Gastroesophageal sphincter (tissue), 4 donors: ENCODE results near the gene MVB12B. TPM values are rescaled to one million over a fixed set of nuclear protein-coding genes. Genes with fewer than 3 reads are reported as not detected.

Source experiments
- ATAC-seq: fragments of 150-250 bp; one replicate; pipeline ENCODE4 v1.9.1; 2016; ENCODE audit warnings: mild to moderate bottlenecking, moderate library complexity
- H3K27ac ChIP-seq, 4 donors: fragments of 200-600 bp; sonication (generic) in 3 of 4; 1 replicate in 3 of 4; 2 replicates in 1 of 4; pipeline ENCODE4 v1.5.1; 2016 to 2019
- H3K27me3 ChIP-seq: fragments of 200-600 bp; sonication (generic); one replicate; pipeline ENCODE4 v1.5.1; 2019
- H3K36me3 ChIP-seq, 2 donors: fragments of 200-600 bp; sonication (generic); one replicate each; pipeline ENCODE4 v1.5.1; 2019; ENCODE audit warnings: control low read depth in 1 of 2
- H3K4me1 ChIP-seq, 3 donors: fragments of 200-600 bp; sonication (generic); 1 replicate in 2 of 3; 2 replicates in 1 of 3; pipeline ENCODE4 v1.5.1; 2016 to 2019; ENCODE audit warnings: control low read depth in 2 of 3
- H3K4me3 ChIP-seq, 2 donors: fragments of 200-600 bp; sonication (generic); one replicate each; pipeline ENCODE4 v1.5.1; 2019; ENCODE audit warnings: mild to moderate bottlenecking in 1 of 2, moderate library complexity in 1 of 2
- H3K9me3 ChIP-seq, 3 donors: fragments of 200-600 bp; sonication (generic); one replicate each; pipeline ENCODE4 v1.5.1; 2017 to 2019; ENCODE audit warnings: control low read depth in 2 of 3
- CTCF ChIP-seq, 4 experiments: fragments of 200-600 bp in 2 of 4; fragments of 450-650 bp in 2 of 4; sonication (generic) in 1 of 4; IDR thresholded peaks; one replicate each; pipeline ENCODE4 v1.5.1; 2017 to 2019; ENCODE audit warnings: antibody characterized with exemption in 4 of 4, mild to moderate bottlenecking in 2 of 4, moderate library complexity in 2 of 4
- EP300 ChIP-seq: sonication (generic); formaldehyde crosslinking; IDR thresholded peaks from one replicate; pipeline ENCODE4 v1.6.1; 2017; ENCODE audit warnings: antibody characterized with exemption, mild to moderate bottlenecking
- POLR2A ChIP-seq, 2 donors: fragments of 450-650 bp; IDR thresholded peaks; one replicate each; pipeline ENCODE4 v1.6.1; 2017; ENCODE audit warnings: antibody characterized with exemption in 2 of 2, mild to moderate bottlenecking in 2 of 2, moderate library complexity in 1 of 2
- POLR2AphosphoS5 ChIP-seq: sonication (generic); formaldehyde crosslinking; IDR thresholded peaks from one replicate; pipeline ENCODE4 v1.6.1; 2017; ENCODE audit warnings: antibody characterized with exemption
- WGBS, 2 donors: methylation state at CpG; one replicate each; pipeline ENCODE4 v1.1.5; 2018; ENCODE audit warnings: low coverage in 1 of 2; 5-methylcytosine and 5-hydroxymethylcytosine counted together
- total RNA-seq, 4 donors: library from RNA; depleted of rRNA; stranded (reverse); fragments of >200 nt; gene quantifications; one replicate each; pipeline ENCODE4 v1.1.0, GENCODE V29; 2016

Gene MVB12B
- total RNA-seq, 4 donors from 2014 or later, result 12.0 to 25.2 (median 15.9) TPM

- ATAC-seq, result no peak
- no peak overlapping the region for H3K27ac ChIP-seq
Observed at GRCh38 chr9:126411225-126411947, 84.8 kb downstream of the MVB12B start.

GRCh38 chr9:126411948-126412284 is 85.3 kb downstream of the MVB12B start:
- H3K27ac ChIP-seq, result no peak overlapping the region
- TF ChIP-seq POLR2A (IDR thresholded peaks at IDR 0.05) (no peak), CTCF (IDR thresholded peaks at IDR 0.05) (no peak), EP300 (no peak), POLR2AphosphoS5 (no peak)
- no peak for ATAC-seq

More at GRCh38 chr9:126411225-126411947, 84.8 kb downstream of the MVB12B start:
- Histone ChIP-seq H3K27me3 (no peaks in the 10 kb centered on the region), H3K4me3 (no peak overlapping the region), H3K9me3 (no peaks in the 10 kb centered on the region), H3K4me1 (peaks cover 0 to 33% (median 0%) of the 10 kb centered on the region in 3 donors), H3K36me3 (peaks cover 0 to 39% of the 10 kb centered on the region in 2 donors)
- WGBS, 2 donors, result 83 to 90% methylated on average over 11 to 12 of the region's 12 CpGs
- TF ChIP-seq EP300, result no peak
- no peak for TF ChIP-seq POLR2A (IDR thresholded peaks at IDR 0.05)
- no peak for TF ChIP-seq POLR2AphosphoS5
- no peak for TF ChIP-seq CTCF (IDR thresholded peaks at IDR 0.05)

GRCh38 chr9:126412905-126413304 is 86.3 kb downstream of the MVB12B start:
- no peak for ATAC-seq
- no peak overlapping the region for H3K4me3 ChIP-seq
- no peak for TF ChIP-seq POLR2A (IDR thresholded peaks at IDR 0.05)
- TF ChIP-seq POLR2AphosphoS5, result no peak
- no peak for TF ChIP-seq EP300
- no peak for TF ChIP-seq CTCF (IDR thresholded peaks at IDR 0.05)
- H3K27me3 ChIP-seq, result no peaks in the 10 kb centered on the region
- H3K36me3 ChIP-seq, result peaks cover 0 to 45% of the 10 kb centered on the region in 2 donors
- H3K27ac ChIP-seq, result no peak overlapping the region
- H3K9me3 ChIP-seq, result no peaks in the 10 kb centered on the region
- H3K4me1 ChIP-seq, result peaks cover 0 to 20% (median 0%) of the 10 kb centered on the region in 3 donors
- 33 to 79% methylated on average over 1 to 3 of the region's 3 CpGs for WGBS, 2 donors

More at GRCh38 chr9:126411948-126412284, 85.3 kb downstream of the MVB12B start:
- H3K4me3 ChIP-seq, result no peak overlapping the region
- no peaks in the 10 kb centered on the region for H3K27me3 ChIP-seq
- H3K36me3 ChIP-seq, result peaks cover 0 to 44% of the 10 kb centered on the region in 2 donors
- H3K9me3 ChIP-seq, result no peaks in the 10 kb centered on the region
- 94% methylated on average over 6 of the region's 6 CpGs for WGBS, 2 donors
- peaks cover 0 to 30% (median 0%) of the 10 kb centered on the region in 3 donors for H3K4me1 ChIP-seq

- no peak overlapping the region for H3K4me3 ChIP-seq
- H3K4me1 ChIP-seq, result peaks cover 0 to 14% (median 0%) of the 10 kb centered on the region in 3 donors
- no peaks in the 10 kb centered on the region for H3K9me3 ChIP-seq
- H3K36me3 ChIP-seq, result peaks cover 0 to 39% of the 10 kb centered on the region in 2 donors
- H3K27ac ChIP-seq, result no peak overlapping the region
- H3K27me3 ChIP-seq, result no peaks in the 10 kb centered on the region
- no peak for TF ChIP-seq EP300
- TF ChIP-seq POLR2A (IDR thresholded peaks at IDR 0.05), result no peak
- TF ChIP-seq POLR2AphosphoS5, result no peak
- no peak for TF ChIP-seq CTCF (IDR thresholded peaks at IDR 0.05)
- WGBS, 2 donors, result 85 to 94% methylated on average over 4 to 7 of the region's 7 CpGs
- ATAC-seq, result no peak
Observed at GRCh38 chr9:126413391-126414068, 86.9 kb downstream of the MVB12B start.
